A549 (cell line): Measurements from ENCODE around the gene UMAD1.

Experiments used
- CTCF ChIP-seq: fragments of >200 bp; sonication (Bioruptor Twin); formaldehyde crosslinking; IDR thresholded peaks from 3 replicates; pipeline ENCODE4 v1.5.1; 2016
- EP300 ChIP-seq, 2 experiments: fragments of >200 bp; sonication (Bioruptor Twin); formaldehyde crosslinking; IDR thresholded peaks; 2 replicates in 1 of 2; 3 replicates in 1 of 2; pipeline ENCODE4 v1.6.1; 2016 to 2017
- MYC ChIP-seq: IDR thresholded peaks from 2 replicates; pipeline ENCODE4 v1.6.1; 2012; ENCODE audit warnings: mild to moderate bottlenecking, inconsistent platforms, low read length, improper control_type of control experiment, borderline replicate concordance
- PBX3 ChIP-seq: IDR thresholded peaks from 2 replicates; pipeline ENCODE4 v1.6.1; 2012
- POLR2A ChIP-seq: IDR thresholded peaks from 2 replicates; pipeline ENCODE4 v1.6.1; 2012; ENCODE audit warnings: mild to moderate bottlenecking, low read length
- RFX5 ChIP-seq: fragments of 450-650 bp; IDR thresholded peaks from 2 replicates; pipeline ENCODE4 v1.7.1; 2014; ENCODE audit warnings: antibody characterized with exemption, mild to moderate bottlenecking, moderate library complexity
- ZNF302 ChIP-seq: fragments of 250-450 bp; sonication (Bioruptor Pico); IDR thresholded peaks from 2 replicates; pipeline ENCODE4 v1.9.0; 2021; ENCODE audit warnings: inconsistent platforms, mild to moderate bottlenecking, moderate library complexity

GRCh38 chr7:7843240-7843639 lies 202.7 kb downstream of the UMAD1 start:
- TF ChIP-seq ZNF302 (no peak), MYC (no peak), PBX3 (no peak), CTCF (no peak), RFX5 (no peak), POLR2A (no peak), EP300 (IDR thresholded peaks at IDR 0.05) (no peak)
